Mesenchymal stem cell (in vitro differentiated cells and primary cell): ENCODE data around the gene HSPBP1.

Source experiments
- DNase-seq: peaks from one replicate; pipeline ENCODE4 v3.0.0-alpha.2; 2013
- H2AFZ ChIP-seq: one replicate; pipeline ENCODE4 v1.6.1; 2013; ENCODE audit warnings: low read depth, mild to moderate bottlenecking, control low read depth, inconsistent platforms, low read length, moderate library complexity
- H2AK5ac ChIP-seq: 2 replicates; pipeline ENCODE4 v1.6.1; 2013; ENCODE audit warnings: low read length, moderate library complexity, mild to moderate bottlenecking, inconsistent platforms; ENCODE audit not compliant: severe bottlenecking
- H2BK120ac ChIP-seq: one replicate; pipeline ENCODE4 v1.6.1; 2013; ENCODE audit warnings: low read depth, mild to moderate bottlenecking, inconsistent platforms, low read length, moderate library complexity
- H2BK12ac ChIP-seq, 2 experiments: one replicate each; pipeline ENCODE4 v1.6.1; 2013; ENCODE audit warnings: inconsistent platforms in 2 of 2, low read length in 2 of 2, mild to moderate bottlenecking in 2 of 2, moderate library complexity in 2 of 2, control low read depth in 1 of 2
- H2BK15ac ChIP-seq: one replicate; pipeline ENCODE4 v1.6.1; 2013; ENCODE audit warnings: mild to moderate bottlenecking, low read depth, inconsistent platforms; ENCODE audit not compliant: poor library complexity, severe bottlenecking
- H2BK5ac ChIP-seq: 2 replicates; pipeline ENCODE4 v1.6.1; 2013; ENCODE audit warnings: low read depth, mild to moderate bottlenecking, low read length, control low read depth, inconsistent platforms; ENCODE audit not compliant: poor library complexity, severe bottlenecking
- H3K14ac ChIP-seq, 2 experiments: one replicate each; pipeline ENCODE4 v1.6.1; 2013; ENCODE audit warnings: inconsistent platforms in 2 of 2, low read length in 2 of 2, control low read depth in 1 of 2, mild to moderate bottlenecking in 1 of 2, moderate library complexity in 1 of 2
- H3K18ac ChIP-seq, 2 experiments: one replicate each; pipeline ENCODE4 v1.6.1; 2013; ENCODE audit warnings: inconsistent platforms in 2 of 2, low read length in 2 of 2, control low read depth in 1 of 2, low read depth in 1 of 2, mild to moderate bottlenecking in 1 of 2
- H3K23ac ChIP-seq, 2 experiments: one replicate each; pipeline ENCODE4 v1.6.1; 2013; ENCODE audit warnings: inconsistent platforms in 2 of 2, low read length in 2 of 2, mild to moderate bottlenecking in 2 of 2, moderate library complexity in 2 of 2, control low read depth in 1 of 2
- H3K27ac ChIP-seq: 2 replicates; pipeline ENCODE4 v1.5.1; 2013; ENCODE audit warnings: mild to moderate bottlenecking, moderate library complexity, low read length, control low read depth, inconsistent platforms; ENCODE audit not compliant: poor library complexity, severe bottlenecking
- H3K27me3 ChIP-seq, 2 experiments: 2 replicates each; pipeline versions ENCODE4 v1.6.1 to v1.7.0; 2013; ENCODE audit warnings: low read length in 2 of 2, mild to moderate bottlenecking in 2 of 2, moderate library complexity in 2 of 2, control low read depth in 1 of 2, inconsistent platforms in 1 of 2; ENCODE audit not compliant: control insufficient read depth in 1 of 2, insufficient read depth in 1 of 2
- H3K36me3 ChIP-seq, 2 experiments: 2 replicates each; pipeline versions ENCODE4 v1.6.1 to v1.7.0; 2013; ENCODE audit warnings: low read length in 2 of 2, control low read depth in 1 of 2, inconsistent platforms in 1 of 2, low read depth in 1 of 2, mild to moderate bottlenecking in 1 of 2; ENCODE audit not compliant: insufficient read depth in 2 of 2, control insufficient read depth in 1 of 2
- H3K4ac ChIP-seq, 2 experiments: one replicate each; pipeline ENCODE4 v1.6.1; 2013; ENCODE audit warnings: inconsistent platforms in 2 of 2, low read length in 2 of 2, mild to moderate bottlenecking in 2 of 2, moderate library complexity in 2 of 2, control low read depth in 1 of 2, low read depth in 1 of 2
- H3K4me1 ChIP-seq: 2 replicates; pipeline ENCODE4 v1.6.1; 2013; ENCODE audit warnings: low read depth, low read length, control low read depth; ENCODE audit not compliant: control insufficient read depth, insufficient read depth
- H3K4me2 ChIP-seq: 2 replicates; pipeline ENCODE4 v1.6.1; 2013; ENCODE audit warnings: low read length, mild to moderate bottlenecking, inconsistent platforms; ENCODE audit not compliant: poor library complexity, severe bottlenecking
- H3K4me3 ChIP-seq, 2 experiments: 2 replicates each; pipeline versions ENCODE4 v1.5.1 to v1.7.0; 2013; ENCODE audit warnings: low read length in 2 of 2, mild to moderate bottlenecking in 2 of 2, control low read depth in 1 of 2, low read depth in 1 of 2; ENCODE audit not compliant: insufficient read depth in 1 of 2
- H3K79me1 ChIP-seq: replicated peaks from 2 replicates; pipeline ENCODE4 v1.6.1; 2013; ENCODE audit warnings: mild to moderate bottlenecking, control low read depth, low read length, inconsistent platforms; ENCODE audit not compliant: poor library complexity, severe bottlenecking
- H3K9ac ChIP-seq: 2 replicates; pipeline ENCODE4 v1.7.0; 2013; ENCODE audit warnings: mild to moderate bottlenecking, low read length, moderate library complexity
- H3K9me3 ChIP-seq: 2 replicates; pipeline ENCODE4 v1.7.0; 2013; ENCODE audit warnings: mild to moderate bottlenecking, low read length; ENCODE audit not compliant: control insufficient read depth
- H4K8ac ChIP-seq: one replicate; pipeline ENCODE4 v1.6.1; 2013; ENCODE audit warnings: inconsistent platforms, mild to moderate bottlenecking, low read length, moderate library complexity
- H4K91ac ChIP-seq: one replicate; pipeline ENCODE4 v1.6.1; 2013; ENCODE audit warnings: mild to moderate bottlenecking, low read length, inconsistent platforms
- WGBS: methylation state at CpG from one replicate; pipeline ENCODE4 v1.1.7; 2013; ENCODE audit warnings: mixed read lengths; 5-methylcytosine and 5-hydroxymethylcytosine counted together

HSPBP1 gene

GRCh38 chr19:55278391-55279135 lies 1.3 kb downstream of the HSPBP1 start:
- H4K91ac ChIP-seq, result no peak overlapping the region
- H3K27ac ChIP-seq, result no peak overlapping the region
- H2AK5ac ChIP-seq, result no peak overlapping the region
- peaks cover 0 to 5% of the 10 kb centered on the region in 2 experiments for H3K27me3 ChIP-seq
- peak overlapping the region; percentile 96 for H3K9ac ChIP-seq
- H2BK120ac ChIP-seq, result no peak overlapping the region
- peaks cover 24% of the 10 kb centered on the region for H3K79me1 ChIP-seq
- H2BK15ac ChIP-seq, result no peak overlapping the region
- H3K14ac ChIP-seq, result no peak overlapping the region
- H3K4me2 ChIP-seq, result no peak overlapping the region
- DNase-seq, result no peak
- no peak overlapping the region for H3K18ac ChIP-seq
- H4K8ac ChIP-seq, result no peak overlapping the region
- H3K9me3 ChIP-seq, result no peaks in the 10 kb centered on the region
- H2BK12ac ChIP-seq, result no peak overlapping the region
- no peak overlapping the region for H2AFZ ChIP-seq
- no peak overlapping the region for H3K4ac ChIP-seq
- H3K23ac ChIP-seq, result no peak overlapping the region
- H3K36me3 ChIP-seq, result peaks cover 28 to 32% of the 10 kb centered on the region in 2 experiments
- WGBS, result 96% methylated on average over 11 of the region's 13 CpGs
- H3K4me3 ChIP-seq, result peak overlapping the region in 1 of 2 experiments; percentile 99
- H2BK5ac ChIP-seq, result no peak overlapping the region
- H3K4me1 ChIP-seq, result peaks cover 10% of the 10 kb centered on the region

- Histone ChIP-seq H3K36me3 (peaks cover 35 to 41% of the 10 kb centered on the region in 2 experiments), H3K4me2 (no peak overlapping the region), H3K18ac (no peak overlapping the region), H3K9me3 (no peaks in the 10 kb centered on the region), H3K9ac (no peak overlapping the region), H4K8ac (no peak overlapping the region), H3K27me3 (no peaks in the 10 kb centered on the region), H3K4ac (no peak overlapping the region), H3K14ac (no peak overlapping the region), H3K4me3 (no peak overlapping the region), H4K91ac (no peak overlapping the region), H2BK12ac (no peak overlapping the region), H2AK5ac (no peak overlapping the region), H3K23ac (no peak overlapping the region), H2BK5ac (no peak overlapping the region), H3K79me1 (peaks cover 26% of the 10 kb centered on the region), H3K27ac (no peak overlapping the region), H2BK120ac (no peak overlapping the region), H3K4me1 (peaks cover 10% of the 10 kb centered on the region), H2AFZ (no peak overlapping the region), H2BK15ac (no peak overlapping the region)
- WGBS, result 95% methylated on average over 17 of the region's 17 CpGs
- DNase-seq, result no peak
Observed at GRCh38 chr19:55277494-55277893, 2.4 kb downstream of the HSPBP1 start.

- Histone ChIP-seq H2BK5ac (no peak overlapping the region), H3K9me3 (no peaks in the 10 kb centered on the region), H2AK5ac (no peak overlapping the region), H4K91ac (no peak overlapping the region), H3K27me3 (no peaks in the 10 kb centered on the region), H3K4me3 (no peak overlapping the region), H3K4me2 (no peak overlapping the region), H3K4me1 (peaks cover 12% of the 10 kb centered on the region), H3K36me3 (peaks cover 40 to 41% of the 10 kb centered on the region in 2 experiments), H3K27ac (no peak overlapping the region), H3K14ac (no peak overlapping the region), H3K79me1 (peaks cover 27% of the 10 kb centered on the region), H2BK12ac (no peak overlapping the region), H3K4ac (no peak overlapping the region), H2BK120ac (no peak overlapping the region), H2BK15ac (no peak overlapping the region), H3K18ac (no peak overlapping the region), H3K23ac (no peak overlapping the region), H4K8ac (no peak overlapping the region), H2AFZ (no peak overlapping the region), H3K9ac (no peak overlapping the region)
- DNase-seq, result no peak
- 96% methylated on average over 13 of the region's 15 CpGs for WGBS
Observed at GRCh38 chr19:55276720-55277430, 3.0 kb downstream of the HSPBP1 start.
